GM23338 (cell line): ENCODE data around the gene IL22RA2.

Source experiments
- CREB1 ChIP-seq: fragments of 250-450 bp; sonication (Bioruptor Pico); IDR thresholded peaks from 2 replicates; pipeline ENCODE4 v1.5.0; 2020; ENCODE audit warnings: low read depth, mild to moderate bottlenecking, moderate library complexity
- CTCF ChIP-seq, 2 experiments: fragments of 200-600 bp in 1 of 2; sonication (generic) in 1 of 2; conservative IDR thresholded peaks; 2 replicates each; pipeline versions ENCODE4 v1.5.1 to v1.6.1; 2016 to 2017; ENCODE audit warnings: antibody characterized with exemption in 2 of 2, low read depth in 2 of 2, mild to moderate bottlenecking in 2 of 2, moderate library complexity in 1 of 2
- ETS1 ChIP-seq: IDR thresholded peaks from 2 replicates; pipeline ENCODE4 v1.6.1; 2016; ENCODE audit warnings: antibody characterized with exemption
- EZH2 ChIP-seq: fragments of 200-600 bp; sonication (generic); IDR thresholded peaks from one replicate; pipeline ENCODE4 v1.8.0; 2017; ENCODE audit warnings: antibody characterized with exemption, mild to moderate bottlenecking, low read depth; ENCODE audit not compliant: unreplicated experiment
- EZH2phosphoT487 ChIP-seq: fragments of 200-600 bp; sonication (generic); IDR thresholded peaks from one replicate; pipeline ENCODE4 v1.8.1; 2018; ENCODE audit warnings: antibody characterized with exemption; ENCODE audit not compliant: unreplicated experiment
- JUNB ChIP-seq: IDR thresholded peaks from one replicate; pipeline ENCODE4 v1.6.1; 2016; ENCODE audit warnings: antibody characterized with exemption; ENCODE audit not compliant: unreplicated experiment
- POLR2AphosphoS5 ChIP-seq: IDR thresholded peaks from 2 replicates; pipeline ENCODE4 v1.6.1; 2016; ENCODE audit warnings: antibody characterized with exemption, low read depth
- REST ChIP-seq: IDR thresholded peaks from one replicate; pipeline ENCODE4 v1.6.1; 2018; ENCODE audit warnings: antibody characterized with exemption; ENCODE audit not compliant: unreplicated experiment
- STAT1 ChIP-seq: IDR thresholded peaks from one replicate; pipeline ENCODE4 v1.6.1; 2016; ENCODE audit warnings: antibody characterized with exemption; ENCODE audit not compliant: unreplicated experiment
- ZNF331 ChIP-seq: fragments of 250-450 bp; sonication (Bioruptor Pico); IDR thresholded peaks from 2 replicates; pipeline ENCODE4 v1.5.0; 2020; ENCODE audit warnings: low read depth, mild to moderate bottlenecking, moderate library complexity

DNA sequence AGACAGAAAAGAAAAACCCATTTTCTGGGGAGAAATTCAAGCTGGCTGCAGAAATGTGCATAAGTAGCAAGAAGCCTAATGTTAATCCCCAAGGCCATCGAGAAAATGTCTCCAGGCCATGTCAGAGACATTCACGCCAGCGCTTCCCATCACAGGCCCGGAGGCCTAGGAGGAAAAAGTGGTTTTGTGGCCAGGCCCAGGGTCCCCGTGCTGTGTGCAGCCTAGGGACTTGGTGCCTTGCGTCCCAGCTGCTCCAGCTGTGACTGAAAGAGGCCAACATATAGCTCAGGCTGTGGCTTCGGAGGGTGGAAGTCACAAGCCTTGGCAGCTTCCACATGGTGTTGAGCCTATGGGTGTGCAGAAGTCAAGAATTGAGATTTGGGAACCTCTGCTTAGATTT, 34.8 kb upstream of the IL22RA2 start:
- TF ChIP-seq CTCF (conservative IDR thresholded peaks at IDR 0.05; ENCODE audit: low read depth in 2 of 2) (no peak), CREB1 (CRISPR knock-in tag) (no peak), ETS1 (no peak), POLR2AphosphoS5 (no peak), JUNB (no peak), REST (no peak), EZH2 (no peak), ZNF331 (CRISPR knock-in tag) (no peak), EZH2phosphoT487 (no peak), STAT1 (no peak)
